ENCODE data around the gene OR6N1.

DNA sequence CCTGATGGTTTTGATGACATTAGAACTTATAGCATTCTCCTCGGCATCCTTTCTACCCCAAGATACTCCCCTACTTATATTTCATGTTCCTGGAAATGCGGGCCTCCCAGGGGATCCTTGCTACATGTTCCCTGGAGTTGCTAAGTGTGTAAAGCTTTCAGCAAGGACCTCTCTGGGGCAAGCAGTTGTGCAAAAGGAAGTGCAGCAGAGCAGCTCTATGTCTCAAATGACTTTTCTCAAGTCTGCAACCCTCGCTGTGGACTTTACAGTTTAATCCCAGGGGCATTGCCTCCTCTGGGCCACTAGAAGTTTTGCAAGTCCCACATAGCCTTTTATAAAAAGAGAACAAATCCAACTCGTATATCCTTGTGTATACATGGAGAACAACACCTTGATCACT is 38.3 kb upstream of the OR6N1 start:
- TF ChIP-seq SP1 (IDR thresholded peaks at IDR 0.05) (no peak), TARDBP (IDR thresholded peaks at IDR 0.05) (no peak), BHLHE40 (IDR thresholded peaks at IDR 0.05; ENCODE audit: borderline replicate concordance) (no peak), FOXM1 (IDR thresholded peaks at IDR 0.05; ENCODE audit: borderline replicate concordance) (no peak), FOXK2 (IDR thresholded peaks at IDR 0.05) (no peak), ZNF384 (IDR thresholded peaks at IDR 0.05) (no peak), CTBP1 (IDR thresholded peaks at IDR 0.05; ENCODE audit: borderline replicate concordance) (no peak), LEF1 (IDR thresholded peaks at IDR 0.05; ENCODE audit: borderline replicate concordance) (no peak), FOXA1 (IDR thresholded peaks at IDR 0.05) (no peak)
- TF ChIP-seq, protein P1, sequence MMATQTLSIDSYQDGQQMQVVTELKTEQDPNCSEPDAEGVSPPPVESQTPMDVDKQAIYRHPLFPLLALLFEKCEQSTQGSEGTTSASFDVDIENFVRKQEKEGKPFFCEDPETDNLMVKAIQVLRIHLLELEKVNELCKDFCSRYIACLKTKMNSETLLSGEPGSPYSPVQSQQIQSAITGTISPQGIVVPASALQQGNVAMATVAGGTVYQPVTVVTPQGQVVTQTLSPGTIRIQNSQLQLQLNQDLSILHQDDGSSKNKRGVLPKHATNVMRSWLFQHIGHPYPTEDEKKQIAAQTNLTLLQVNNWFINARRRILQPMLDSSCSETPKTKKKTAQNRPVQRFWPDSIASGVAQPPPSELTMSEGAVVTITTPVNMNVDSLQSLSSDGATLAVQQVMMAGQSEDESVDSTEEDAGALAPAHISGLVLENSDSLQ (IDR thresholded peaks at IDR 0.05) = no peak
